Fibroblast of skin of abdomen (primary cell): ENCODE data around the gene CIAO2B.
A peak's percentile ranks its signal among the peaks of the same experiment; 100 is the strongest.

Experiments used
- DNase-seq: peaks from one replicate; pipeline ENCODE4 v3.0.0-alpha.2; 2013

CIAO2B gene

GRCh38 chr16:66919569-66920298 is 14.5 kb downstream of the CIAO2B start:
- no peak for DNase-seq

GRCh38 chr16:66918803-66919568 is 15.2 kb downstream of the CIAO2B start, which contains the start of gene CDH16:
Gene CDH16 (minus strand): TSS chr16:66918885. CDS start chr16:66918065, 820 bp downstream.
- no peak for DNase-seq

GRCh38 chr16:66918355-66918754 is 15.8 kb downstream of the CIAO2B start:
- no peak for DNase-seq

GRCh38 chr16:66917741-66918140 is 16.5 kb downstream of the CIAO2B start:
- DNase-seq: no peak

GRCh38 chr16:66916518-66916917 is 17.7 kb downstream of the CIAO2B start:
- DNase-seq: no peak

- no peak for DNase-seq
Observed at GRCh38 chr16:66915041-66915440, 19.2 kb downstream of the CIAO2B start.

GRCh38 chr16:66914541-66914940 is 19.7 kb downstream of the CIAO2B start:
- DNase-seq: no peak

GRCh38 chr16:66913711-66914110 is 20.5 kb downstream of the CIAO2B start:
- no peak for DNase-seq

- DNase-seq: no peak
Observed at GRCh38 chr16:66913081-66913480, 21.1 kb downstream of the CIAO2B start.

- no peak for DNase-seq
Observed at GRCh38 chr16:66911801-66912200, 22.4 kb downstream of the CIAO2B start.

GRCh38 chr16:66911112-66911511 is 23.1 kb downstream of the CIAO2B start:
- DNase-seq: no peak

- DNase-seq: no peak
Observed at GRCh38 chr16:66910175-66910940, 23.8 kb downstream of the CIAO2B start.

- no peak for DNase-seq
Observed at GRCh38 chr16:66908762-66909559, 25.2 kb downstream of the CIAO2B start.

- no peak for DNase-seq
Observed at GRCh38 chr16:66908116-66908515, 26.1 kb downstream of the CIAO2B start.

- no peak for DNase-seq
Observed at GRCh38 chr16:66906916-66907836, 27.0 kb downstream of the CIAO2B start.

- no peak for DNase-seq
Observed at GRCh38 chr16:66905633-66906539, 28.3 kb downstream of the CIAO2B start.

GRCh38 chr16:66904846-66905632 is 29.2 kb downstream of the CIAO2B start:
- DNase-seq: peak; percentile 45

GRCh38 chr16:66904428-66904845 is 29.8 kb downstream of the CIAO2B start:
- no peak for DNase-seq
